ENCODE data around the gene CEACAM20. TPM values are rescaled to one million over a fixed set of nuclear protein-coding genes. Genes with fewer than 3 reads are reported as not detected.
A peak's percentile ranks its signal among the peaks of the same experiment; 100 is the strongest.

Gene CEACAM20
- total and polyA plus RNA-seq, 2 donors from 2014 or later = not detected

- no peaks in the 10 kb centered on the region for H3K27me3 ChIP-seq (ENCODE audit: control insufficient read depth, insufficient read depth, low read length)
- H3K36me3 ChIP-seq (ENCODE audit: control insufficient read depth in 2 of 3, insufficient read depth in 3 of 3, low read length in 3 of 3) = no peaks in the 10 kb centered on the region
- TF ChIP-seq CTCF (IDR thresholded peaks at IDR 0.05; ENCODE audit: borderline replicate concordance, extremely low read depth, insufficient read depth) = no peak
- FAIRE-seq = no peak
- H3K4me1 ChIP-seq (ENCODE audit: control insufficient read depth in 2 of 3, insufficient read depth in 2 of 3, low read depth in 1 of 3, low read length in 3 of 3) = peaks cover 5 to 6% (median 6%) of the 10 kb centered on the region in 3 donors
- H3K9me3 ChIP-seq (ENCODE audit: control insufficient read depth in 2 of 3, insufficient read depth in 1 of 3, low read length in 3 of 3) = no peaks in the 10 kb centered on the region
- intact Hi-C loops (cut with DNase I) = loop anchor here (5.0 kb wide), 1 partner anchor 84 kb away; no protein-coding TSS in a partner anchor
- DNase-seq = no peak
- H3K9ac ChIP-seq (ENCODE audit: low read length in 3 of 3) = no peak overlapping the region
- H3K4me3 ChIP-seq (ENCODE audit: low read length in 3 of 3) = no peak overlapping the region
- H3K27ac ChIP-seq (ENCODE audit: low read depth in 2 of 2, low read length in 2 of 2) = peak overlapping the region in 1 of 2 donors; percentile 1
Observed at GRCh38 chr19:44573183-44573582, 43.7 kb upstream of the CEACAM20 start.

- Histone ChIP-seq H3K9me3 (ENCODE audit: control insufficient read depth in 2 of 3, insufficient read depth in 1 of 3, low read length in 3 of 3) (no peaks in the 10 kb centered on the region), H3K36me3 (ENCODE audit: control insufficient read depth in 2 of 3, insufficient read depth in 3 of 3, low read length in 3 of 3) (no peaks in the 10 kb centered on the region), H3K9ac (ENCODE audit: low read length in 3 of 3) (no peak overlapping the region), H3K27me3 (ENCODE audit: control insufficient read depth, insufficient read depth, low read length) (no peaks in the 10 kb centered on the region), H3K4me3 (ENCODE audit: low read length in 3 of 3) (no peak overlapping the region), H3K27ac (ENCODE audit: low read depth in 2 of 2, low read length in 2 of 2) (no peak overlapping the region), H3K4me1 (ENCODE audit: control insufficient read depth in 2 of 3, insufficient read depth in 2 of 3, low read depth in 1 of 3, low read length in 3 of 3) (peaks cover 5 to 6% (median 6%) of the 10 kb centered on the region in 3 donors)
- DNase-seq (no peak), FAIRE-seq (no peak)
- intact Hi-C loops (cut with DNase I) = loop anchor here (5.0 kb wide), 1 partner anchor 85 kb away; no protein-coding TSS in a partner anchor
- no peak for TF ChIP-seq CTCF (IDR thresholded peaks at IDR 0.05; ENCODE audit: borderline replicate concordance, extremely low read depth, insufficient read depth)
Observed at GRCh38 chr19:44572581-44572900, 43.1 kb upstream of the CEACAM20 start.

GRCh38 chr19:44571830-44572580 is 42.5 kb upstream of the CEACAM20 start:
- Histone ChIP-seq H3K9me3 (ENCODE audit: control insufficient read depth in 2 of 3, insufficient read depth in 1 of 3, low read length in 3 of 3) (no peaks in the 10 kb centered on the region), H3K4me3 (ENCODE audit: low read length in 3 of 3) (no peak overlapping the region), H3K9ac (ENCODE audit: low read length in 3 of 3) (no peak overlapping the region), H3K27ac (ENCODE audit: low read depth in 2 of 2, low read length in 2 of 2) (no peak overlapping the region), H3K27me3 (ENCODE audit: control insufficient read depth, insufficient read depth, low read length) (no peaks in the 10 kb centered on the region), H3K4me1 (ENCODE audit: control insufficient read depth in 2 of 3, insufficient read depth in 2 of 3, low read depth in 1 of 3, low read length in 3 of 3) (peaks cover 5 to 6% (median 6%) of the 10 kb centered on the region in 3 donors), H3K36me3 (ENCODE audit: control insufficient read depth in 2 of 3, insufficient read depth in 3 of 3, low read length in 3 of 3) (no peaks in the 10 kb centered on the region)
- no peak for DNase-seq
- TF ChIP-seq CTCF (IDR thresholded peaks at IDR 0.05; ENCODE audit: borderline replicate concordance, extremely low read depth, insufficient read depth) = no peak
- FAIRE-seq = no peak
- intact Hi-C loops (cut with DNase I) = loop anchor here (5.0 kb wide), 1 partner anchor 85 kb away; no protein-coding TSS in a partner anchor

Data from kidney (tissue), 14 donors.